GM18951 (cell line): ENCODE data around the gene FGGY.

ENCODE experiments used
- POLR2A ChIP-seq: IDR thresholded peaks from 4 replicates; pipeline ENCODE4 v1.6.1; 2011; ENCODE audit warnings: mild to moderate bottlenecking; ENCODE audit not compliant: insufficient read length, insufficient read depth; ENCODE audit errors: extremely low read depth
- in situ Hi-C: fragments of 300-500 bp; cut with MboI; formaldehyde crosslinking; loops from one replicate; pipeline ENCODE4 v1.12.0; 2022; ENCODE audit warnings: low sequenced_read_pairs, mixed read lengths, inconsistent platforms; ENCODE audit not compliant: unreplicated experiment

The FGGY gene

DNA sequence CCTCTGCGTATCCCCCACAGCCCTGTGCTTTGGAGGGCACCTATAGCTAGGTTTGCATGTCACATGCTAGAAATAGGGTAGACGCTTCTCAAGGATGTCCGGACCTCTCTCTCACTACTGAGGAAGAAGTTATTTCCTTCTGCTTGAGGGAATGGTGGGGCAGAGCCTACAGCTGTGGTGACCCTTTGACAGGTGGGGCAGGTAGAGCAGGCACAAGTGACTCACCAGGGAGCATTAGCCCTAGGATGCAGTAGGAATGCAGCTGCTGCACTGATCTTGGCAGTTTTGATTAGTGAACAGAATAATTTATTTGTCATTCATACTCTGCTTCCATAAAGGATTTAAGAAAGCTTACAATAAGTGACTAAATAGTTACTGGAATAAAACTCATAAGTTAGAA is 388.2 kb downstream of the FGGY start:
- in situ Hi-C loops: no loop called here
- no peak for TF ChIP-seq POLR2A

DNA sequence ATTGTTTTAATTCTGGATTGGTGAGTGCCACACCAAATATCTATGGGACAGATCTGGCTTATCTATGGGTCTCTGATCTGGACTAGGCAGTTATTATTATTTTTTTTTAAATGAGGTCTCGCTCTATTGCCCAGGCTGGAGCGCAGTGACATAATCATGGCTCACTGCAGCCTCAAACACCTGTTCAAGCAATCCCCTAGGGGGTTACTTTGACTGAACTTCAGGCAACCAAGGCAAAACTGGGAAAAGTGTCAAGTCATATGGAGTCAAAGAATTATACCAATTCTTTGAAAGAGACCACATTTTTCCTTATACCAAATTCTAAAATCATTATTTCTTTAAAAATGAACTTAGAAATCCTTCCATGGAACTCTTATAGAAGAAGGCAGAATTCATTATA is 388.8 kb downstream of the FGGY start:
- in situ Hi-C loops: no loop called here
- TF ChIP-seq POLR2A: no peak

DNA sequence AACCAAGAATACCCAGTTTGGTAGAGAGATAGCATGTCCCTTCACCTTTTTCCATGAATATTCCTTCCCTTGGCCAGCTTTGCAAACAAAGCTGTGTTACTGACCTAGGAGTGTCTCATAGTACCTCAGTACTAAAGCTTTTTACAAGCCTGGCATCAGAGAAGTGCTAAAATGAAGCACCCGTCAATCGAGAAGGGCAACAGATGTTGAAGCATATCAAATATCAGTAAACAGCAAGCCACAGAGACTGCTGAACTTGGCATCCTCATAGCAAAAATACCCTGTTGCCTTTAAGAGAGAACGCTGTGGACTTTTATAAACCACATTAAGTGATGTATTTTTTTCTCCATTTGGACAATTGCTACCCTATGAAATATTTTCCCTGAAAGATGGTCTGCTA is 389.3 kb downstream of the FGGY start:
- in situ Hi-C loops: no loop called here
- no peak for TF ChIP-seq POLR2A

DNA sequence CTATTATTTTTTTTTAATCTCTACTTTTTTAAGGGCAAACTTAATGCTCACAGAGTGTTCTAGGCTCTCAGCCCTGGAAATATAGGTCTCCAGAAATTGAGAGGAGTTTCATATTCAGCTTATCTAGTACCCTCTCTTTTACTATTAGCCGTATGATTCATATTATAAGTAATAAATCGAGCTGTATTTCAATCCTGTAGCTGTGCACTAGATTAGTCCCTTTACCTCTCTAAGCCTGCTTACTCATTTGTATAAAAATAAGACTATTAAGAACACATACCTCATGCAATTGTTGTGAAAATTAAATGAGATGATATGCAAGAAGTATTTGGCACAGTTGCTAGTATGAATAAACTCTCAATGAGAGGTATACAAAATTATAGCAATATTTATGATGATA is 389.7 kb downstream of the FGGY start:
- no peak for TF ChIP-seq POLR2A
- in situ Hi-C loops: no loop called here

DNA sequence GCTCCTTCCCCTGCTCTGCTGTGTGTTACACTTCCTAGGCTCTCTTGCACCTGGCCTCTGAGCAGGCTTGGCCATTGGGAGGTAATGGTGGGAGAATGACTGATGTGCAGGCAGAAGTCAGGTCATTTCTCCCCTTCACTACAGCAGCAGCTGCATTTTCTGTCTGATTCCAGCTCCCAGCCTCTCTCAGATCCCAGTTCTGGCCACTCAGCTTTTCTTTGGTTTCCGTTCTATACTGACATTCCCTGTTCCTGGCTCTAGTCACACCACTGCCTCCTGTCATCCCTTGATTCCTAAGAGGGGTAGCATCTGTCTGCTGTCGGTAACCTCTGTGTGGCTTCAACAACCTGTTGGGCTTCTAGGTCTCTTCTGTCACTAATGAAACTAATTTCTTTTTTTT is 390.2 kb downstream of the FGGY start:
- in situ Hi-C loops: no loop called here
- TF ChIP-seq POLR2A: no peak

DNA sequence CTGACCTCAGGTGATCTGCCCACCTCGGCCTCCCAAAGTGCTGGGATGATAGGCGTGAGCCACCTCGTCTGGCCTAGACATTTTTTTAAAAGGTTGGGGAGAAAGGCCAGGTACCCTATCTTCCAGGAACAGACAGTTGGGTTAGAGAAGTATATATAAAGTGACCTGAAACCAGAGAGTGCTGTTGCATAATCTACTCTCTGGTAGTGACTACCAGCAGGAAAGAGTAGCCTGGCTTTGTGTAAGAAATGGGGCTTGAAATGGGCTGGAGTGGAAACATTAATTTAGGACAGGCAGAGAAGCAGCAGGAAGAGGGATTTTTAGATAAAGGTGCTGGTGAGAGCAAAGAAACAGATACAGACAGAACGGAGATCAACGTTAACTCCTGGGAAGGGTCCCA is 392.1 kb downstream of the FGGY start:
- TF ChIP-seq POLR2A: no peak
- in situ Hi-C loops: no loop called here

DNA sequence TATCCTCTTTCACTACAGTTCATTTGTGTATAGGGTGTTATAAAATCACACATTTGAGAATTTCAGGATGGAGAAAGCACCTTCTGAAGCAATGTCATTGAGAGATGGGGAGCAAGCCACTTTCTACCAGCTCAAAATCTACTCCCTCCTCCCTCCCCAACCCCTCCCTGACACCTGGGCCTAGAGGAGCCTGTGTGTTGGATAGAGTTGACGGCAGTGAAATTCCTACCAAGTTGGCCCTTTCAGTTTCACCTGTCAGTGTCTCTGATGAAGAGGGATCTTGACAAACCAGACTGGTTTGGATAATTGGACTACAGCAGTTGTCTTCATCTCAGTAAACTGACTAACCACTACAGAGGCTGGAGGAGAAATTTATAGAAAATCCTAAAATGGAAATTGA is 392.8 kb downstream of the FGGY start:
- TF ChIP-seq POLR2A: no peak
- in situ Hi-C loops: no loop called here

DNA sequence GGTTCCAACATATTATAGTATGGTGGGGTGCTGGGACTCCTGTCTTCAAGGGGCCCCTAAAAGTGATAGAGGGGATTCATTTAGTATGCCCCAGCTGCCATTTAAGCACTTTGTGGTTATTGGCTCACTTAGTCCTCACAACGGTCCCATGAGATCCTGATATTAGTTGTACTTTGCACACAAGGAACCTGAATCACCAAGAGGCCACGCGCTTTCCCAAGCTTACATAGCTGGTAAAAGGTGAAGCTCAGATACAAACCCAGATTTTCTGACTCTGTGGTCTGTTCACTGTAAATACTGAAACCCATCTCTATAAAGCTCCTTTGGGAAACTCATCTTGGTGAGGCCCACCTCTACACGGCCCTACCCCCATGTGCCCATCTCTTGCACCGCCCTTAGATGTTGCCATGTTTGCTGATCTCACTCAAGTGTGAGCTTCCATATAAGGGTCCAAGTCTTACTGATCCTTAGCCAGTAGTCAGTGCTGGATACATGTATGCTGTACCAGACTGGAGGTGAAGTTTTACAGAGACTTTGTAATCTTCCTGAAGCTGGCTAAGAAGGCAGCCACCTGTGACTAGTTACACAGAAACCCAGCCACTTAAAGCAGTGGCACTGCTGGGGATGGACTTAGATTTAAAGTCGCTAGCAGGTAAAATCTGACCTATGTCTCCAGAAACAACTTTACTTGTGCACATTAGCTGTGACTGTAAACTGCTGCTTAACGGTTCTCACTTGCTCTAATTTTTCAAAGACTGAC is 393.5 kb downstream of the FGGY start:
- no peak for TF ChIP-seq POLR2A
- in situ Hi-C loops: no loop called here

DNA sequence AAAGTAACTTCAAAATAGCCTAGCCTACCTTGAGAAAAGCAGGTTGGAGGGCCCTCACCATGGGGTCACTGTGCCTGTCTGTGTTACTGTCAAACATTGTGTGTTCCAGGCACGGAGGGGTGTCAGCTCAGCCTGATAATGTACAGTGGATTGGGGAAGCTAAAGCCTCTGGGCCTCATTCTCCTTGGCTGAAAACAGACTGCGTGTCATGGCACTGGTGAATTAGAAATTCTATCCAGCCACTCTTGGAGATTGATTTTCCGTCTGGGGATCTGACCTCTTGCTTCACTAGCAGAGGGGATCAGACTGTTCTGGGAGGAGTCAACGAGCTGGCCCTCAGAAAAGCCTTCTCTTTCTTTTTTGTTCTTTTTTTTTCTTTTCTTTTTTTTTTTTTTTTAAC is 394.4 kb downstream of the FGGY start:
- in situ Hi-C loops: no loop called here

DNA sequence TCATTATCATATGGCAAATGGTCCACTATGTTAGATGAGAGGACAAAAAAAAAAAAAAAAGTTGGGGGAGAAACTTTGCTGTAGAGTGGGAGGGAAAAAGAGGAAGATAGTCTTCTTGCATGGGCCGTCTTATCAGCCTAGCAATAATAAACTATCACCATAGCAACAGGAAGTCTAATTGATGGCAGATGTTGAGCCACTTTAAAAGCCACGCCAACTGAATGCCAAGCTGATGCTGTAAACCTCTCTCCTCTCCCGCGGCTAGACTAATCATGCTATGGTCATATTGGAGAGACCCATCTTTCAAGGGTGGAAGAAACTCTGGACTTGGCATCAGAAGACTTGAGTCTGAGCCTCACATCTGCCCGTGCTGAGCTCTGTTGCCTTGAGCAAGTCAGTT is 395.7 kb downstream of the FGGY start:
- in situ Hi-C loops: no loop called here
- TF ChIP-seq POLR2A: no peak

More for the DNA sequence above, 394.4 kb downstream of the FGGY start:
- no peak for TF ChIP-seq POLR2A

DNA sequence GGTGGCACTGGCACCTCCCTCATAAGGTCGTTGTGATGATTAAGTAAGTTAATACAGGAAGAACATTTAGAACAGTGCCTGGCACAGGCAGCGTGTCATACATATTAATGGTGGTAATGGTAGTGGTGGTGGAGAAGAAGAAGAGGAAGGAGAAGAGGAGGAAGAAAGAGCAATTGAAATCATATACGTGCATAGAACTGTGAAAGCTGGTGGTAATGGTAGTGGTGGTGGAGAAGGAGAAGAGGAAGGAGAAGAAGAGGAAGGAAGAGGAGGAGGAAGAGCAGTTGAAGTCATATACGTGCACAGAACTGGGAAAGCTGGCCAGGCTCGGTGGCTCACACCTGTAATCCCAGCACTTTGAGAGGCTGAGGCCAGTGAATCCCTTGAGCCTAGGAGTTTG is 396.5 kb downstream of the FGGY start:
- in situ Hi-C loops: no loop called here
- TF ChIP-seq POLR2A: no peak

DNA sequence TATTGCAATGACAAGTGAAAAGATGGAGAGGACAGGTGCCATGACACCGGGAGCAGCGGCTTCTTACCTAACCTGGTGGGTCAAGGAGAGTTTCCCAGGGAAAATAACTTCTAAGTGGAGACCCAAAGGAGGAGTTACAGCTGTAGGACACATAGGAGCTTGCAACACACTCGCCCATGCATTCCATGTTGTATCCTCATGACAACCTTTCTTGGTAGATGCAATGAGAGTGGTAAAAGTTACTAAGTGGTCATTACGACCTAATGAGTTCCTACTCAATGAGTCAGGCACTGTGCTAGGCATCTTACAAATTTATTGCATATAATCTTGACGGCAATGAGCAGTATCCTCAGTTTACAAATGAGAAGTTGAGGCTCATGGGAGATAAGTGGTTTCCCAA is 398.4 kb downstream of the FGGY start:
- TF ChIP-seq POLR2A: no peak

DNA sequence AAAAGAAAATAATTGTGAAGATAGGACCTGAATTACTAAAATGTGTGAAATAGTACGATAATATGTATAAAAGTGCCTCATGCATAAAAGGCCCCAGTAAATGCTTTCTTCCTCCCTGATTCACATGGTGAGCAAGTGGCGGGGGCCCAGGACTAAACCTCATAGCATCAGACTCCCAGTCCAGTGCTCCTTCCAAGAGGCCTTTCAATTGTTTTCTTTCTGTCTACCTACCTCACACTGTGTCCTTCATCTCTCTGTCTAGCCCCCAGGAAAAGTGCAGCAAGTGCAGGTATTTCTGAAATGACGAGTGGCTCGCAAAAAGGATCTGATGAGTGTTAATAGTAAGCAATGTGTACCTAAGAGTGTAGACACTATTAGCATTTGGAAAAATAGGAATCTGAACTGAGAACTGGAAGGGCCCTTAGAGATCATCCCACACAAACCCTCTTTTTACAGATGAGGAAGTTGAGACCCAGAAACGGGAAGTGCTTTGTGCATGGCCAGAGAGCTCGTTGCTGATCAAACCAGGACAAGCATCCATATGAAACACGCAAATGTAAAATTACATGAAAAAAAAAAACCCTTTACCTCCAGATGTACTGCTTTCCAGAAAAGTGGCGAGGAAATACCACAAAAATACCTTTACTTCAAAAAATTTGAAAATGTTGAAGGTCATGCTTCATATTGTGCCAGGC is 399.7 kb downstream of the FGGY start:
- no peak for TF ChIP-seq POLR2A
- in situ Hi-C loops: no loop called here

More for the DNA sequence above, 398.4 kb downstream of the FGGY start:
- in situ Hi-C loops: no loop called here

DNA sequence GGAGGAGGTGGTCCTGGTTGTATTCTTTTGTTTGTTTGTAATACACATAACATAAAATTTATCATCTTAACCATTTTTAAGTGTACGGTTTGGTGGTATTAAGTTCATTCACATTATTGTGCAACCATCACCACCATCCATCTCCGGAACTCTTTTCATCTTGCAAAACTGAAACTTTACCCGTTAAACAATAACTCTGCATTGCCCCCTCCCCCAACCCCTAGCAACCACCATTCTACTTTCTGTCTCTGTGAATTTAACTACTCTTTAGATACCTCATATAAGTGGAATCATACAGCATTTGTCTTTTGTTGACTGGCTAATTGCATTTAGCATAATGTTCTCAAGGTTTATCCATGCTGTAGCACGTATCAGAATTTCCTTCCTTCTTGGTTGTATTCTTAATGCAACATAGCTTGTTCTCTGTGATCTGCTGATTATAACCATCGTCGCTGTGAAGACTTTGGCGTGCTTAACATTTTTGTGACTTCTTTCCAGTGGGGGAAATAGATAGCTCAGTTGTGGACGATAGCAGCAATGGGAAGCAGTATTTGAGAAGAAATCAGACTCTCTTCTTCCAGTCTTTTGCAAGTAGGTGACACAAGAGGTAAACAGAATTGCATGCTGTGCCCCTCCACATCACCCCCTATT is 400.4 kb downstream of the FGGY start:
- in situ Hi-C loops: no loop called here
- no peak for TF ChIP-seq POLR2A

DNA sequence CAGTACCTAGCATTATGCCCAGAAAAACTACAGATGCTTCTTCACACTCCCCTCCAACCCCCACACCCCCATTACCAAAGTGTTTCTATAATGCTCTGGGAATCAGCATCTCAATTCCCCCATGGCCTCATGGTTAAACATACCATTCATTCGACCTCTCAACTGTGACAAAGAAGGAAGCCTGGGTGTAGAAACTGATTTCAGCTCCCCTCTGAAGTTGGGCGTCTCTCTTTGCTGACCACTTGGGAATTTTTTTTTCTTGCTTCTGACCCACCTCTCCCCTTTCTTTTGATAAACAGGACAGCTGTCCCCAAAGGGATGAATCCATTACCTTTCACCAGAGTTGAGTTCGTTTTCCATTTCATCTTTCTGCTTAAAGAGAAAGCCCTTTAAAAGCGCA is 401.5 kb downstream of the FGGY start:
- TF ChIP-seq POLR2A: no peak
- in situ Hi-C loops: no loop called here
